ENCODE data around the gene CRYBA4. TPM values are rescaled to one million over a fixed set of nuclear protein-coding genes. Genes with fewer than 3 reads are reported as not detected.

CRYBA4 gene
- total and polyA plus RNA-seq, 9 donors, result 0.59 TPM; not detected in 8

- TF ChIP-seq EP300 (IDR thresholded peaks at IDR 0.05) (no peak), POLR2A (IDR thresholded peaks at IDR 0.05) (no peak), CTCF (IDR thresholded peaks at IDR 0.05) (no peak)
- H3K27ac ChIP-seq, result no peak within 1 kb of the TSS
- DNase-seq, result no peak
- H3K9me3 ChIP-seq, result no peaks in the 10 kb centered on the region
- H3K4me3 ChIP-seq, result no peak within 1 kb of the TSS
- no peaks in the 10 kb centered on the region for H3K4me1 ChIP-seq (ENCODE audit: insufficient read depth)
- no peaks in the 10 kb centered on the region for H3K27me3 ChIP-seq
- 45 to 56% (median 54%) methylated on average over 7 of the region's 7 CpGs for WGBS, 3 donors
- intact Hi-C loops (cut with DNase I), result no loop called here
- no peaks in the 10 kb centered on the region for H3K36me3 ChIP-seq
Measured at GRCh38 chr22:26617271-26618199, 4.2 kb upstream of the CRYBA4 start, which contains the start of gene CRYBB1. CRYBB1 (minus strand) TSS chr22:26618027; CDS start chr22:26616319, 1,708 bp downstream.

GRCh38 chr22:26618455-26618854, 3.3 kb upstream of the CRYBA4 start:
- Histone ChIP-seq H3K36me3 (no peaks in the 10 kb centered on the region), H3K27ac (no peak overlapping the region), H3K27me3 (no peaks in the 10 kb centered on the region), H3K4me1 (ENCODE audit: insufficient read depth) (no peaks in the 10 kb centered on the region), H3K4me3 (no peak overlapping the region), H3K9me3 (no peaks in the 10 kb centered on the region)
- WGBS, 3 donors, result 76 to 86% (median 81%) methylated on average over 8 of the region's 8 CpGs
- intact Hi-C loops (cut with DNase I), result no loop called here
- DNase-seq, result no peak
- no peak for TF ChIP-seq EP300 (IDR thresholded peaks at IDR 0.05)
- TF ChIP-seq CTCF (IDR thresholded peaks at IDR 0.05), result no peak
- TF ChIP-seq POLR2A (IDR thresholded peaks at IDR 0.05), result no peak

- intact Hi-C loops (cut with DNase I), result no loop called here
- 32 to 39% (median 36%) methylated on average over 6 of the region's 6 CpGs for WGBS, 3 donors
- no peak for TF ChIP-seq POLR2A (IDR thresholded peaks at IDR 0.05)
- no peak for TF ChIP-seq CTCF (IDR thresholded peaks at IDR 0.05)
- TF ChIP-seq EP300 (IDR thresholded peaks at IDR 0.05), result no peak
- H3K27me3 ChIP-seq, result no peaks in the 10 kb centered on the region
- H3K4me1 ChIP-seq (ENCODE audit: insufficient read depth), result no peaks in the 10 kb centered on the region
- H3K27ac ChIP-seq, result no peak overlapping the region
- H3K9me3 ChIP-seq, result no peaks in the 10 kb centered on the region
- H3K36me3 ChIP-seq, result no peaks in the 10 kb centered on the region
- H3K4me3 ChIP-seq, result no peak overlapping the region
- DNase-seq, result no peak
Measured at GRCh38 chr22:26619510-26619909, 2.3 kb upstream of the CRYBA4 start.

- Histone ChIP-seq H3K9me3 (no peaks in the 10 kb centered on the region), H3K4me3 (no peak overlapping the region), H3K4me1 (ENCODE audit: insufficient read depth) (no peaks in the 10 kb centered on the region), H3K36me3 (no peaks in the 10 kb centered on the region), H3K27ac (no peak overlapping the region), H3K27me3 (no peaks in the 10 kb centered on the region)
- no peak for TF ChIP-seq CTCF (IDR thresholded peaks at IDR 0.05)
- no peak for TF ChIP-seq POLR2A (IDR thresholded peaks at IDR 0.05)
- TF ChIP-seq EP300 (IDR thresholded peaks at IDR 0.05), result no peak
- WGBS, 3 donors, result 76 to 81% (median 78%) methylated on average over 2 of the region's 2 CpGs
- no peak for DNase-seq
- intact Hi-C loops (cut with DNase I), result no loop called here
Measured at GRCh38 chr22:26620197-26620596, 1.6 kb upstream of the CRYBA4 start.
